ENCODE data around the gene FREY1.
A peak's percentile ranks its signal among the peaks of the same experiment; 100 is the strongest.

FREY1 gene

GRCh38 chr11:45928535-45929215 lies 21.6 kb upstream of the FREY1 start:
- DNase-seq (ENCODE audit: low read depth in 2 of 2) = no peak

GRCh38 chr11:45927684-45928413 lies 20.8 kb upstream of the FREY1 start:
- DNase-seq (ENCODE audit: low read depth in 2 of 2) = no peak

- no peak for DNase-seq (ENCODE audit: low read depth in 2 of 2)
Measured at GRCh38 chr11:45927332-45927683, 20.2 kb upstream of the FREY1 start.

GRCh38 chr11:45926536-45927331 lies 19.7 kb upstream of the FREY1 start:
- no peak for DNase-seq (ENCODE audit: low read depth in 2 of 2)

- DNase-seq (ENCODE audit: low read depth in 2 of 2) = no peak
Measured at GRCh38 chr11:45926001-45926401, 18.9 kb upstream of the FREY1 start.

GRCh38 chr11:45925550-45925949 lies 18.5 kb upstream of the FREY1 start:
- DNase-seq (ENCODE audit: low read depth in 2 of 2) = no peak

- no peak for DNase-seq (ENCODE audit: low read depth in 2 of 2)
Measured at GRCh38 chr11:45924927-45925326, 17.9 kb upstream of the FREY1 start.

DNA sequence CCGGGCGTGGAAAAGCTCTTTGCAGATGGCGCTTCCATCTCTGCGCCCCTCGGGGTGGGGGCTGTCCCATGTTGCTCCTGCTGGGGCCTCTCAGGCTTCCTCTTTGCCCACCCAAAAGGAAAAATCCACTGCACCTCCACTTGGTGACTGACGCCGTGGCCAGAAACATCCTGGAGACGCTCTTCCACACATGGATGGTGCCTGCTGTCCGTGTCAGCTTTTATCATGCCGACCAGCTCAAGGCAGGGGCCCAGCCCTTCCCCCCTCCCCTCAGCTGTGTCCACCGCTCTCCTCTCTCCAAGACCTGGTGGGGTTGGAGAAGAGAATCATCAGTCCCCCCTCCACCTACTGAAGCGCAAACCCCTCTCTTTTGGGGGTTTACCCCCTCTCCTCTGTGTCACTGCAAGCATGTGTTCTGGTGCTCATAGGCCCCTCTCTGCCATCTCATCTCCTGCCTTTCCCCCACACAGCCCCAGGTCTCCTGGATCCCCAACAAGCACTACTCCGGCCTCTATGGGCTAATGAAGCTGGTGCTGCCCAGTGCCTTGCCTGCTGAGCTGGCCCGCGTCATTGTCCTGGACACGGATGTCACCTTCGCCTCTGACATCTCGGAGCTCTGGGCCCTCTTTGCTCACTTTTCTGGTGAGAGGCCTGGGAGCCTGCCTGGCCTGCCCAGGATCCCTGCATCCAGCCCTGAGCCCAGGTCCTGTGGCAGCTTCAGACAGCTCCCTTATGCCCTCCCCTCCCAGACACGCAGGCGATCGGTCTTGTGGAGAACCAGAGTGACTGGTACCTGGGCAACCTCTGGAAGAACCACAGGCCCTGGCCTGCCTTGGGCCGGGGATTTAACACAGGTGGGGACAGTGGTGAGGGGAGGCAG lies 17.2 kb upstream of the FREY1 start:
- no peak for DNase-seq (ENCODE audit: low read depth in 2 of 2)

DNA sequence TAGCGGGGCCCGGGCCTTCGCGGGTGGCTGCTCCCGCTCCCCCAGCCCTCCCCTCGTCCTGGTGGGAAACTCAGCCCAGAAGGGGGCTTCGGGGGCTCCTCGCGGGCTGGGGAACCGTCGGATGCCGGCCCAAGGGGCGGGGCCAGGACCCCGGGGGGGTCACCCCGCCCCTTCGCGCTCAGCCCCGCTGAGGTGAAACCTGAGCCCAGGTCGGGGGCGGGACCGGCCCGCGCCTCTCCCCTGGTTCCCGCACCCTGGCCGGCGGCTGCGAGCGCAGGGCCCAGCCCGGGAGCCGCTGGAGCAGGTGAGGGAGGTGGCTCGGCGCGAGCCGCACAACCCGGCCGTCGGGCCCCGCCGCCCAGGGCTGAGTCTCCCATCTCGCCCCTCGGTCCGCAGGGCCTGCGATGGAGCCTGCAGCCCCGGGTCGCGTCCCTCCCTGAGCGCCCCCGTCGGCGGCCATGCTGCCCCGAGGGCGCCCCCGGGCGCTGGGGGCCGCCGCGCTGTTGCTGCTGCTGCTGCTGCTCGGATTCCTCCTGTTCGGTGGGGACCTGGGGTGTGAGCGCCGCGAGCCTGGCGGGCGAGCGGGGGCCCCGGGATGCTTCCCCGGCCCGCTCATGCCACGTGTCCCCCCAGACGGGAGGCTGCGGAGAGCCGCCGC lies 15.5 kb upstream of the FREY1 start, which contains the start of gene LARGE2:
TSS of gene LARGE2 (plus strand) at position 232 of the 658 bp plus-strand sequence. CDS start at position 459, 227 bp downstream.
- DNase-seq (ENCODE audit: low read depth in 2 of 2) = no peak

- no peak for DNase-seq (ENCODE audit: low read depth in 2 of 2)
Measured at GRCh38 chr11:45921561-45922424, 14.7 kb upstream of the FREY1 start.

- no peak for DNase-seq (ENCODE audit: low read depth in 2 of 2)
Measured at GRCh38 chr11:45920531-45921477, 13.7 kb upstream of the FREY1 start.

DNA sequence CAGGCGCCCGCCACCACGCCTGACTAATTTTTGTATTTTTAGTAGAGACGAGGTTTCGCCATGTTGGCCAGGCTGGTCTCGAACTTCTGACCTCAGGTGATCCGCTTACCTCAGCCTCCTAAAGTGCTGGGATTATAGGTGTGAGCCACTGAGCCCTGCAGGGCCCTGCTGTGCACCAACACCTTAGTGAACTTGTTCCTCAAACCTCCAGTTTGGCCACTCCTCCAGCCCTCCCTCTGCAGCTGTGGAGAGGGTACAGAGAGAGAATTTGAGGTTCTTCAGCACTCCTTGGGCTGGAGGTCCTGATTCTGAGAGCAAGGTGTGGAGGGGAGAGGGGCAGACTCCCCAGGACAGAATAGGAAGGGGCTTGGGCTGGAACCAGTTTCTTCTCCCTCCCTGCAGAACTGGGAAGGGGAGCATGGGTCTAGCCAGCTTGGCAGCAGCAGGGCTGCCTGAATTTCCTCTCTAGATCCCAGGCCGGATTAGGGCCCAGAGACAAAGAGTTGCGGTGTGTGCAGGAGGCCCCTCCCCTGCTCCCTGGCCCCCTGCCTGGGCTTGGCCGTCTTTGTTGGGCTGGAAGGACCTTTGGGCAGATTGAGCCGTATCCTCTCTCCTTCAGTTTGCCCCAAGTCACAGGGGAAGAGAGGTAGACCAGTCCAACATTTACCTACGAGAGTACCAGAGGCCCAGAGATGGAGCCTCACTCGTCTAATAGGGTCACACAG lies 12.9 kb upstream of the FREY1 start:
- DNase-seq (ENCODE audit: low read depth in 2 of 2) = no peak

GRCh38 chr11:45918962-45919675 lies 12.0 kb upstream of the FREY1 start:
- DNase-seq (ENCODE audit: low read depth in 2 of 2) = no peak

GRCh38 chr11:45918331-45918941 lies 11.4 kb upstream of the FREY1 start:
- DNase-seq (ENCODE audit: low read depth in 2 of 2) = peak; percentile 54 to 56

- peak; percentile 83 to 94 for DNase-seq (ENCODE audit: low read depth in 2 of 2)
Measured at GRCh38 chr11:45917623-45918330, 10.7 kb upstream of the FREY1 start, which contains the start of gene PEX16. Gene PEX16 (minus strand): TSS chr11:45917877. CDS start chr11:45917811, 66 bp downstream.

- DNase-seq (ENCODE audit: low read depth in 2 of 2) = no peak
Measured at GRCh38 chr11:45917286-45917622, 10.2 kb upstream of the FREY1 start.

Data from stimulated activated CD4-positive, alpha-beta T cell treated with anti-CD3 and anti-CD28 coated beads, Interleukin-4, amount 100 ng/mL, for 48 hours (primary cell).